ENCODE measurements around the gene HSD11B1L.
"Not testable (repeated sequence)": the region's sequence is repeated elsewhere in the genome, so short reads cannot be mapped to it uniquely, and the experiment has no call there.

HSD11B1L gene

GRCh38 chr19:5697022-5697889, 16.4 kb downstream of the HSD11B1L start:
- no peak overlapping the region for H3K4me3 ChIP-seq (ENCODE audit: low read depth, low read length)
- TF ChIP-seq CTCF (IDR thresholded peaks at IDR 0.05; ENCODE audit: low read depth, low read length) = no peak

GRCh38 chr19:5697890-5698634, 17.2 kb downstream of the HSD11B1L start:
- H3K4me3 ChIP-seq (ENCODE audit: low read depth, low read length) = no peak overlapping the region
- TF ChIP-seq CTCF (IDR thresholded peaks at IDR 0.05; ENCODE audit: low read depth, low read length) = no peak

- no peak for TF ChIP-seq CTCF (IDR thresholded peaks at IDR 0.05; ENCODE audit: low read depth, low read length)
- H3K4me3 ChIP-seq (ENCODE audit: low read depth, low read length) = no peak overlapping the region
Observed at GRCh38 chr19:5698635-5699422, 18.0 kb downstream of the HSD11B1L start.

DNA sequence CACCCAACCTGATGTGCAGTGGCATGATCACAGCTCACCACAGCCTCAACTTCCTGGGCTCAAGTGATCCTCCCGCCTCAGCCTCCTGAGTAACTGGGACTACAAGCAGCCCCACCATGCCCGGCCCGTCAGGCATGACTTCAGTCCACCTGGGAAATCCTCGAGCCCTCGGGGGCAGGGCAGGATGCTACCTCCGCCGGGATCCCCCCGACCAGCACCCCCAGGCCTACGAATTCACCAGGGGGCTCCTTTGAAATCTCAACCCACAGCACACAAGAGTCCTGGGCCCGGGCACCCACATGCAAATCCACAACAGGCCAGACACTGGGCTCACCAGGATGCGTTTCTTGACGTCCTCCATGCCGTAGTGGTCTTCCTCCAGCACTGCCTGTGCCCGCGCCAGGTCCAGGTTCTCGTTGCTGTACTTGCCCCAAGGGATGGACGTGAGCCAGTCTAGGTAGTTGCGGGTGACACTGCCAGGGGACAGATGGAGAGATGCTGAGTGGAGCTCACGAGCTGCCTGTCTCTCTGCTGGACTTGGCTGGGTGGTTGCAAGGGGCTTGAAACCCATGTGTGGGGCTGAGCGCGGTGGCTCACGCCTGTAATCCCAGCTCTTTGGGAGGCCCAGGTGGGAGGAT, 19.7 kb downstream of the HSD11B1L start:
- no peak overlapping the region for H3K4me3 ChIP-seq (ENCODE audit: low read depth, low read length)
- no peak for TF ChIP-seq CTCF (IDR thresholded peaks at IDR 0.05; ENCODE audit: low read depth, low read length)

- H3K4me3 ChIP-seq (ENCODE audit: low read depth, low read length) = not testable (repeated sequence)
Observed at GRCh38 chr19:5702053-5702410, 21.2 kb downstream of the HSD11B1L start.

DNA sequence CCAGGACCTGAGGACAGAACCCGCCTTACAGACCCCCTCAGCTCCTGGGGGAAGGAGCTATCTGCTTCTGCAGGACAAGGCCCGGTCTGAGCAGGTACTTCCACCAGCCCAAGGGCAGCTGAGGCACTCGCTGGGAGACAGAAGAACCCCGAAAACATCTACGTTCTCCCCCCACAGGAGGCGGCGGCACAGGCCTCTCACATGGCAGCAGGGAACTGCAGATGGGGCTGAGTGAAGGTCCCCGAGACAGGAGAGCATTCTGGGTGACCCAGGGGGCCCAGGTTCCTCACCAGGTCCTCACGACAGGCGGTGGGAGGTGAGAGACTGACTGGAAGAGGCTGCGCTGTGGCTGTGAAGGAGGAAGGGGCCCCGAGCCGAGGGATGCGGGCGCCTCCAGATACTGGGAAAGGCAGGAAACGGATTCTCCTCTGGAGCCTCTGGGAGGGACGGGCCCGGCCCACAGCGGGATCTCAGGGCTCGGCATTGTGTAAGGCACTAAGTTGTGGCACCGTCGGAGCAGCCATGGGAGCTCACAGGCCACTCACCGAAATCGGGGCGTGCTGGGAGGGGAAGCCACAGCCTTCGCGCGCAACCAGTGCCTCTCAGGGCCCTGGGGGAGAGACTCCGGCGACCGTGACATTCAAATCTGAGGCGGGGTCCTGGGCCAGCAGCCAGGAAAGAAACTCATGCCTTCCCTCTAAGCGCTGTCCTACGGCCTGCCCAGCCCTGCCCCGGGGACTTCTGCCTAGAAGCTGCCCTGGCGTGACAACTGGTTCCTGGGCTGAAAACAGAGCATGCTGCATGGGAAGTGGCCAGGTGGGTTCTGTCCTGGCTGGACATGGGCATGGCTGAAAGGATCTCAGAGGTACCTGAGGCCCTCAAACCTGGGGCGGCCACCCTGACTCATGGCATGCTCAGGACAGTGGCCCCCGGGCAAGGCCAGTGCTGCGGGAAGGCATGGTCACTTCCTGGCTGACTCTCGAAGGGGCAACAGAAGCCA, 23.3 kb downstream of the HSD11B1L start:
- H3K4me3 ChIP-seq (ENCODE audit: low read depth, low read length) = no peak overlapping the region
- no peak for TF ChIP-seq CTCF (IDR thresholded peaks at IDR 0.05; ENCODE audit: low read depth, low read length)

Data from WI38 (cell line).